Measurements from ENCODE around the gene DNAJC1.
"Not testable (repeated sequence)": the region's sequence is repeated elsewhere in the genome, so short reads cannot be mapped to it uniquely, and the experiment has no call there.

The DNAJC1 gene

DNA sequence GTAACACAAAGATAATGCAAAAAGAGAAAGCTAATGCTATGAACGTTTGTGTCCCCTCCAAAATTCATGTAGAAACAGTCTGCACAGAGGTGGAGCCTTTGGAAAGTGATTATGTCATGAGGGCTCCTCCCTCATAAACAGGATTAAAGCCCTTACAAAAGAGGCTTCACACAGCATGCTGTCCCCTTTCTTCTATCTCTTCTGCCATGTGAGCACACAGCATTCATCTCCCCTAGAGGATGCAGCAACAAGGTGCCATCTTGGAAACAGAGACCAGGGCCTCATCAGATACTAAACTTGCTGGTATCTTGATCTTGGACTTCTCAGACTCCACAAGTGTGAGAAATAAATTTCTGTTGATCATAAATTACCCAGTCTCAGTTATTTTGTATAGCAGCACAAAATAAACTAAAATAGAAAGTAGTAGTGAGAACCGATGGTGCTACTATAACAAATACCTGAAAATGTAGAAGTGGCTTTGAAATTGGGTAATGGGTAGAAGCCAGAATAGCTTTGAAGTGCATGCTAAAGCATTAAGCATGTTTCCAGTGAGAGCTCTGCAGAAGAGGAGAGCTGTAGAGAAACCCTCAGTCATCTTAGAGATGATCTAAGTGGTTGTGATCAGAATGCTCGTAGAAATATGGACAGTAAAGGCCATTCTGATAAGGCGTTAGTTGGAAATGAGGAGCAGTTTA lies 108.7 kb downstream of the DNAJC1 start:
- no peak for DNase-seq

DNA sequence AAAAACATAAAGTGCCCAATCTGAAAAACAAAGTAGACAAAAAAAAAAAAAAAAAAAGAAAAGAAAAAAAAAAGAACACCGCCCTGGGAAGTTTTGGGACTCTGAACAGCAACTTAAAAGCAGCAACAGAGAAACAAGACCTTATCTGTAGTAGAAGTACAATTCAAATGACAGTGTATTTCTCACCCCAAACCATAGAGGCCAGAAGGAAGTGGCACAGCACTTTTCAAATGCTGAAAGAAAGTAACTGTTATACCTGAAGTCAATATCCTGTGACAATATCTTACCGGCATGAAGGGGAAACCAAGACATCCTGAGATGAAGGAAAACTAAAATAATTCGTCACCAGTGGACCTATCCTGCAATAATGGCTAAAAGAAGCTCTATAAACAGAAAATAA lies 112.1 kb downstream of the DNAJC1 start:
- DNase-seq = no peak

DNA sequence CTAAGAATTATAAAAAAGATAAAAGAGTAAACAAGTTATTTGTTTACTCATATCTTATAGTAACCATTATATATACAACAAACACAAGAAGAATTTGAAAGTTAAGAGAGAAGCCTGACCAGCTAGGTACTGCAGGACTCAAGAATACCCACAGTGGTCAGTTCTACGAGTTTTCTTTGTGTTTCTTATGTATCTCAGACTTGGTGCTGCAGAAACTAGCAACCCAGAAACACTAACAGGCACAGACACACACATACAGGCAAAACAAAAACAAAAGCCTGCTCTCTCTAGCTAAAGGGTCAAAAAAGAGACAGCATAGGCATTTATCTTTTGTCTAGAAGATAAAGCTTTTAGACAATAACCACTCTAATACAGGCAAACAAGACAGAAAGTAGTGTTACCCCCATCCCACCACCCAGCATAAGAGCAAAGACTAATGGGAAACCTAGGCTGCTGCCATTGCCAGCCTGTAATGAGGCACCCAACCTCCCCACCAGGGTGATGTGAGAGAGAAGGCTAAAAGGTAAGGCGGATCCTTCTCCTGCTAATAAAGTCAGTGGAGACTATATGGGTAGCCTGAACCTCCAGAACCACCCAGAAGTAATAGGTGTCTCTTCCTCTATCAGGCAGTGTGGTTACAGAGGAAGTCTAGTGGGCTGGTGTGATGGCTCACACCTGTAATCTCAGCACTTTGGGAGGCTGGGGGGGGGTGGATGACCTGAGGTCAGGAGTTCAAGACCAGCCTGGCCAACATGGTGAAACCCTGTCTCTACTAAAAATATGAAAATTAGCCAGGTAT lies 113.9 kb downstream of the DNAJC1 start:
- no peak for DNase-seq

DNA sequence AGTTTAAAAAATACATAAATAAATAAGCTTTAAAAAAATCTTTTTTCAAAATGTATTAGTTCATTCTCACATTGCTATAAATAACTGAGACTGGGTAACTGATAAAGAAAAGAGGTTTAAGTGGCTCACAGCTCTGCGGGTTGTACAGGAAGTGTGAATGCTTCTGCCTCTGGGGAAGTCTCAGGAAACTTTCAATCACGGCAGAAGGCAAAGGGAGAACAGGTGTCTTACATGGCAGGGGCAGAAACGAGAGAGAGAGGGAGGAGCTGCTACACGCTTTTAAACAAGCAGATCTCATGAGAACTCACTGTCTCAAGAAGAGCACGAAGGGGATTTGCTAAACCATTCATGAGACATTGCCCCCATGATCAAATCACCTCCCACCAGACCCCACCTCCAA lies 114.6 kb downstream of the DNAJC1 start:
- no peak for DNase-seq

DNA sequence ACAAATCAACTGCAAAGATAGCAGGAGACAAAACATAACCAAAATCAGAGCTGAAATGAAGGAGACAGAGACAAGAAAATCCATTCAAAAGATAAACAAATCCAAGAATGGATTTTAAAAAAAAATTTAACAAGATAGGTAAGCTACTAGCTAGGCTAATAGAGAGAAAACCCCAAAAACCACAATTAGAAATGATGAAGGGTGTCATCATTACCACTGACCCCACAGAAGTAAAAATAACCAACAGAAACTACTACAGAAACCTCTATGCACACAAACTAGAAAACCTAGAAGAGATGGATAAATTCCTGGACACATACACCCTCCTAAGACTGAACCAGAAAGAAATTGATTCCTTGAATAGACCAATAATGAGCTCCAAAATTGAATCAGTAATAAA lies 117.6 kb downstream of the DNAJC1 start:
- DNase-seq = no peak

DNA sequence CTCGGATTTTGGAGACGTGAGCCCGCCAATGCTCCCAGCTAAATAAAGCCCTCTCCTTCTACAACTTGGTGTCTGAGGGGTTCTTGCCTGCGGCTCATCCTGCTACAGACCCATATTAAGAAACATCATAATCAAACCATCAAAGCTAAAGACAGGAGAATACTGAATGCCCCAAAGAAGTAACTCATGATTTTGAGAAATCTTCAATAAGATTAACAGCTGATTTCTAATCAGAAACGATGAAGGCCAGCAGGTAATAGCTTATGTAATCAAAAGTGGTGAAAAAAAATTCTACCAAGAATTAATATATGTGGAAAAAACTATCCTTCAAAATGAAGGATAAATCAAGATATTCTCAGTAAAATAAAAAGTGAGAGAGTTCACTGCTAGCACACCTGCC lies 130.3 kb downstream of the DNAJC1 start:
- no peak for DNase-seq

DNA sequence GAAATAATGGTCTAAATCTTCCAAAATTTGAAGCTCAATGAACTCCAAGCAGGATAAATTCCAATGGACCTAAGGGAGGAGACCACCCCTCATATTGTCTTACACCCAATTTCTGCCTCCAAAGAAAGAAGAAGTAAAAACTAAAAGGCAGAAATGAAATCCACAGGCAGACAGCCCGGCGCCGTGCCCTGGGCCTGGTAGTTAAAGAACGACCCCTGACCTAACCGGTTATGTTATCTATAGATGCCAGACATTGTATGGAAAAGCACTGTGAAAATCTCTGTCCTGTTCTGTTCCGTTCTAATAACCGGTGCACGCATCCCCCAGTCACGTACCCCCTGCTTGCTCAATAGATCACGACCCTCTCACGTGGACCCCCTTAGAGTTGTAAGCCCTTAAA lies 130.8 kb downstream of the DNAJC1 start:
- DNase-seq = not testable (repeated sequence)

DNA sequence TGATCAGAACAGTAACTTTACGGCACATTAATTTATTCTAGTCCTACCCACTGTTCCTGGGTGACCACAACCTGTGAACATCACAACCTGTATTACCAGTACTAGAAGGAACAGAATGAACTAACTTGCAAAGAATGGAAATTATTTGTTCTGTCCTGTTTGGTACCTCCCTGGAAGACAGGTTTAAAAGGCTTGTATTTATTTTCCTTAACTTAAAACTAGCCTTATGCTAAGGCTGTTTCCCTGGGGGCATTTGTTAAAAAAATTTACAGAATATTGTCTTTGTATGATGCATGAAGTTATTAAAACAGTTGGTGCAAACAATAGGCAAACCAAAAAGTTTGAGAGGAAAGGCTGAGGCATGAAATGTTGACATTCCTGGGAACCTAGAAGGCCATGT lies 132.7 kb downstream of the DNAJC1 start:
- DNase-seq = no peak

DNA sequence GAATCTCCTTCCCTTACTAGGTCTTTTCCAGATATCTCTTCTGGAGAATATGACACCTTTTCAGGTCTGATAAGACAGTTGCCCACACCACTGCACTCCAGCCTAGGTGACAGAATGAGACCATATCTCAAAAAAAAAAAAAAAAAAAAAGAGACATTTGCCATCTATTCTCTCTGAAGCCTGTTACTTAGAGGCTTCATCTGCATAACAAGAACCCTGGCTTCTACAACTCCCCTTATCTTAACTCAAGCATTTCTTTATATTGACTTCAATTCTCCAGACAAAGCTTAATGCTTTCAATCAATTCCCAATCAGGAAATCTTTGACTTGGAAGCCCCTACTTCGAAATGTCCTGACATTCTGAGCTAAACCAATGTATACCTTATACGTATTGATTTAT lies 134.4 kb downstream of the DNAJC1 start:
- not testable (repeated sequence) for DNase-seq

DNA sequence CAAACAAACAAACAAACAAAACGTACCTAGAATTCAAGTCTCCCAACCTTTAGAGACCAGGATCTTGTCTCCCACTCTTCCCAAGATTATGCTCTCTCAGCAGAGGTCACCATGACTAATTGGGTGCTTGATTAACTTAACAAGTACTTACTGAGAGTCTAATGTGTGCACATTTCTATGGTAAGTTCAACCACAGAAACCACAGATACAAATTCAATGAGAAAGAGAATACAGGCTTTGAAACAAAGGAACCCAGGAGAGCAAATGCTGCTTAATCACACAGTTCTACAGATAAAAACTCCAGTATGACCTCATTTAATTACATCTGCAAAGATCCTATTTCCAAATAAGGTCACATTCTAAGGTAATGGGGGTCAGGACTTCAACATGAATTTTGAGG lies 142.8 kb downstream of the DNAJC1 start:
- no peak for DNase-seq

DNA sequence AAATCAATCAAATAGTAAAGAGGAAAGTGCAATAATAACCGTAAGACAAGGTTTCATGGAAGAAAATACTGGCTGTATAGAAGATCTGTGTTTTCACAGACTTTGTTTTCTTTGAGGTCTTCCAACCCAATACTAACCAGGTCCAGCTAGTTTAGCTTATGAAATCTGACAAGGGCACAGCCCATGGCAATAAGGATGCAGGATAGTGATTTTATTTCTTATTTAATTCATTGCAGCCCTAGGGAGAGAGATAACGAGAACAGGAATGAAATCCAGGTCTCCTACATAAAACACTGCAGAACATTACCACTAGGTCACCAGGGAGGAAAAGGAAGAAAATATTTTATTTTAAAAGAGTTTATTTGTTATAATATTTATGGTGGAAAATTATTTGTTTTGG lies 145.1 kb downstream of the DNAJC1 start:
- no peak for DNase-seq

DNA sequence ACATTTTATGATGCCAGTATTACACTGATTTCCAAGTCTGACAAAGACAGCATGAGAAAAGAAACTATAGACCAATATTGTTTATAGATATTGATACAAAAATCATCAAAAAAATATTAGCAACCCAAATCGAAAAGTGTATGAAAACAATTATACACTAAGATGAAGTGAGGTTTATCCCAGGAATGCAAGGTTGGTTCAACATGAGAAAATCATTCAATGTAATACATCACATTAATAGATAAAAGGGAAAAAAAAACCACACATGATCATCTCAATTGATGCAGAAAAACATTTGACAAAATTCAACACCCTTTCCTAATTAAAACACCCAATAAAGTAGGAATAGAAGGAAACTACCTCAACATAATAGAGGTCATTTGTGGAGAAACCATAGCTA lies 153.9 kb downstream of the DNAJC1 start:
- DNase-seq = no peak

DNA sequence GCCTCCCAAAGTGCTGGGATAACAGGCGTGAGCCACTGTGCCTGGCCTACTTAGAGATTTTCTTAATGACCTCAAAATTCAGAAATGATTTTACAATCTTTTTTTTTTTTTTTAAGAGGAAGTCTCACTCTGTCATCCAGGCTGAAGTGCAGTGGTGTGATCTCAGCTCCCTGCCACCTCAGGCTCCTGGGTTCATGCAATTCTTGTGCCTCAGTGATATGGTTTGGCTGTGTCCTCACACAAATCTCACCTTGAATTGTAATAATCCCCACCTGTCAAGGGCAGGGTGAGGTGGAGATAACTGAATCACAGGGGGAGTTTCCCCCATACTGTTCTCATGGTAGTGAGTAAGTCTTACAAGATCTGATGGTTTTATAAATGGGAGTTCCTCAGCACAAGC lies 159.9 kb downstream of the DNAJC1 start:
- DNase-seq = no peak

DNA sequence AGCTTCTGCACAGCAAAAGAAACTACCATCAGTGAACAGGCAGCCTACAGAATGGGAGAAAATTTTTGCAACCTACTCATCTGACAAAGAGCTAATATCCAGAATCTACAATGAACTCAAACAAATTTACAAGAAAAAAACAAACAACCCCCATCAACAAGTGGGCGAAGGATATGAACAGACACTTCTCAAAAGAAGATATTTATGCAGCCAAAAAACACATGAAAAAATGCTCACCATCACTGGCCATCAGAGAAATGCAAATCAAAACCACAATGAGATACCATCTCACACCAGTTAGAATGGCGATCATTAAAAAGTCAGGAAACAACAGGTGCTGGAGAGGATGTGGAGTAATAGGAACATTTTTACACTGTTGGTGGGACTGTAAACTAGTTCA lies 162.3 kb downstream of the DNAJC1 start:
- DNase-seq = not testable (repeated sequence)

DNA sequence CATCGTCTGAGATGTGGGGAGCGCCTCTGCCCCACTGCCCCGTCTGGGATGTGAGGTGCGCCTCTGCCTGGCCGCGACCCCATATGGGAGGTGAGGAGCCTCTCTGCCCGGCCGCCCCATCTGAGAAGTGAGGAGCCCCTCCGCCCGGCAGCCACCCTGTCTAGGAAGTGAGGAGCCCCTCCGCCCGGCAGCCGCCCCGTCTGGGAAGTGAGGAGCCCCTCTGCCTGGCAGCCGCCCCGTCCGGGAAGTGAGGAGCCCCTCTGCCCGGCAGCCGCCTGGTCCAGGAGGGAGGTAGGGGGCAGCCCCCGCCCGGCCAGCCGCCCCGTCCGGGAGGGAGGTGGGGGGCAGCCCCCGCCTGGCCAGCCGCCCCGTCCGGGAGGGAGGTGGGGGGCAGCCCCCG lies 166.0 kb downstream of the DNAJC1 start:
- not testable (repeated sequence) for DNase-seq

DNA sequence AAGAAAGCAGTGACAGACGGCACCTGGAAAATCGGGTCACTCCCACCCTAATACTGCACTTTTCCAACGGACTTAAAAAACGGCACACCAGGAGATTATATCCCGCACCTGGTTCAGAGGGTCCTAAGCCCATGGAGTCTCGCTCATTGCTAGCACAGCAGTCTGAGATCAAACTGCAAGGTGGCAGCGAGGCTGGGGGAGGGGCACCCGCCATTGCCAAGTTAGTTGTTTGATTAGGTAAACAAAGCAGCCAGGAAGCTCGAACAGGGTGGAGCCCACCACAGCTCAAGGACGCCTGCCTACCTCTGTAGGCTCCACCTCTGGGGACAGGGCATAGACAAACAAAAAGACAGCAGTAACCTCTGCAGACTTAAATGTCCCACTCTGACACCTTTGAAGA lies 169.0 kb downstream of the DNAJC1 start:
- DNase-seq = not testable (repeated sequence)

DNA sequence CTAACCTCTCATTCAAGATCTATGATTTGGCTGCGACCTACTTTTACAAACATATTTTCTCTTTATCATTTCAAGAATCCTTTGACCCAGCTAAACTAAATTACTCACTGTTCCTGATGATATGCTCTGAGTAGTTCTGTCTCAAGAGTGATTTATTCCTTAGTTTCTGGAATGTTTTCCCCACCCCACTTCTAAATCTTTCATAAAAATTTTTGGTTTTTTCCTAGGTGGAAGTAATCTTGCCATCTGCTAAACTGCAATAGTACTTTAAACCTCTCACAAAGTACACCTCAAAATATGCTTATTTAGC lies 170.8 kb downstream of the DNAJC1 start:
- no peak for DNase-seq

DNA sequence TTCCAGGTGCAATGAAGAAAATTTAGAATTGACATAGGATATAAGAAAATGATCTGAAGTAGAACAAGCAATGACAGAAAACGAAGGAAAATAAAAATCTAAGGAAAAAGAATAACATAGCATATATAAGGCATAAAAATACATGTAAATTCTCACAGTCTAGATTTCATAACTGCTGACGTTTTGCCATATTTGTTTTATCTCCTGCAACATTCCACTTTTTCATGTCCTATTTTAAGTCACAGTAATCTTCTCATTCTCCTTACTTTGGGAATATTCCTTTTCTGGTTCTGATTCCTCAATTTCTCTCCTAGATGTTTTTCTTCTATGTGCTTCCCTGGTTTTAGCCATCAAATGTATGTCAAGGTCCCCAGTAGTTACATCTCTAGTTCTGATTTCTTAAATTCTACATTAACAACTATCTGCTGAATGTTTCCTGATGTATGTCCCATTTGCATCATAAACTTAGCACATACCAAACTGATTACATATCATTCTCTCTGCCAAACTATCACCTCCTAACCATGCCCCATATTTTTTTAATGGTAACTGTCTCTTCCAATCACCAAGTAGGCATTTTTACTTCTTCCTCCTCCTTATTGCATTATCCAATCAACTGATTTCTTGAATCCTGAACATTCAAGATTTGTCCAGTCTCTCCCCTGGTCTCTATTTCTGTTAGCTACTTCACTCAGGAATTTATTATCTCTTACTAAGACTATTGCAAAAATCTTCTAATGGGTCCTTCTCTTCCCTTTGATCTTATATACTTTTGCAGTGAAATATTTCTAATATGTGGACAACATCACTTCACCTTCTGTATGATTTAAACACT lies 171.3 kb downstream of the DNAJC1 start:
- DNase-seq = no peak

DNA sequence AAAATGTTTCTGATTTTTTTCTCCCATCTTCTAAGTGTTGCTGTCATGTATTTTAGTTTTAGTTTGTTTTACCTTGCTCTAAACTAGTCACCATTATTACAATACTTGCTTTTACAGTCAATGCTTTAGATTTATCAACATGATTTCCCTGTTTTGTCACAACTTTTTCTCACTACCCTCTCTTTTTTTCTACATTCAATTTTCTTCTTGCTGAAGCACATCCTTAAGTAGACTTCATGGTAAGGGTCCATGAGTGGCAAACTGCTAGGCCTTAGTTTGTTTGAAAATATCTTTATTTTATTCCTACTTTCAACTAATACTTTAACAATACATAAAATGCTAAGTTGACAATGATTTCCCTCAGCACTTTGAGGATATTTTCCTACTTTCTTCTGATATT lies 173.5 kb downstream of the DNAJC1 start:
- DNase-seq = no peak

DNA sequence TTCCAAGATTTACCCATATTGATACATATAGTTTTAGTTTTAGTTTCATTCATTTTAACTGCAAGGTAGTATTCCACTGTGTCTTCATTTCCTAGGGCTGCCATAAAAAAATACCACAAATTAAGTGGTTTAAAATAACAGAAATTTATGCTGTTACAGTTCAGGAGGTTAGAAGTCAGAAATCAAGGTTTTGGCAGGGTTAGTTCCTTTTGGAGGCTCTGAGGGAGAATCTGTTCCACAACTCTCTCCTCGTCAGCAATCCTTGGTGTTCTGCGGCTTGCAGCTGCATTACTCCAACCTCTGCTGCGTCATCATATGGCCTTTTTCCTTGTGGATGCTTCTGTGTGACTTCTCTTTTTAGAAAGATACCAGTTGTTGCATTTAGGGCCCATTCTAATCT lies 176.2 kb downstream of the DNAJC1 start:
- DNase-seq = no peak

DNA sequence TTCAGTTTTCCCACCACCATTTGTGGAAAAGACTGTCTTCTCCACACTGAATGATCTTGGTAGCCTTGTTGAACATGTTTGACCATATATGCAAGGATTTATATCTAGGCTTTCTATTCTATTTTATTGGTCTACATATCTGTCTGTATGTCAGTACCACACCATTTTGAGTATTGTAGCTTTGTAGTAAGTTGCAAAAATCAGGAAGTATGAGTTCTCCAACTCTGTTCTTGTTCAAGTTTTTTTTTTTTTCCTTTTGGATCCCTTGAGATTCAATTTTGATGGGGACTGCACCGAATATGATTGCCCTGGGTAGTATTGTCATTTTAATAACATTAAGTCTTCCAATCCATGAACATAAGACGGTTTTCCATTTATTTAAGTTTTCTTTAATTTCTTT lies 176.8 kb downstream of the DNAJC1 start:
- no peak for DNase-seq

DNA sequence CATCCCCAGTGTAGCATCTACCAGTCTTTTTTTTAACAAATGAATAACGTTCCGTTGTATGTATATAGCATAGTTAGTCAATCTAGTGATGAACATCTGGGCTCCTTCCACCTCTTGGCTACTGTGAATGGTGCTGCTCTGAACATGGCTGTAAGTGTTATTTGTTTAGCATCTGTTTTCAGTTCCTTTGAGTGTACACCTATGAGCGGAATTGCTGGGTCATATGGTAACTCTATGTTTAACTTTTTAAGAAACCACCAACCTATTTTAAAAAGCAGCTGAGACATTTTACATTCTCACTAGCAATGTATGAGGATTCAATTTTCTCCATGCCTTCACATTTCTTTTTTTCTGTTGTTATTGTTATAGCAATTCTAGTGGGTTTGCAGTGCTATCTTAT lies 178.2 kb downstream of the DNAJC1 start:
- DNase-seq = no peak

DNA sequence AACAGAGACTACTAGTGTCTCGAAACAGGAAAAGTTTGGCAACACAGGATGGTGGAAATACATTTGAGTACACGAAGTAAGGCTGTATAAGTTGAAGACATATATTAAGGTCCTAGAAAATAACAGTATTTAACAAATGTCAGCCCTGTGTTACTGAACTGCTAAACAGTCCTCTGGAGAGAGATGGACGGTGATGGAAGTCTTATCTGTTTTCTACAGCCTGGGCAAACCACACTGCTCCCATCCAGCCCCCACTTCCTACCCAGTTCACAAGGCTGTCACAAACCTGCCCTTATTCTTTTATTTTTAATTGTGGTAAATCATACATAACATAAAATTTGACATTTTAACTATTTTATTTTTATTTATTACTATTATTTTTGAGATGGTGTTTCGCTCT lies 179.1 kb downstream of the DNAJC1 start:
- no peak for DNase-seq

DNA sequence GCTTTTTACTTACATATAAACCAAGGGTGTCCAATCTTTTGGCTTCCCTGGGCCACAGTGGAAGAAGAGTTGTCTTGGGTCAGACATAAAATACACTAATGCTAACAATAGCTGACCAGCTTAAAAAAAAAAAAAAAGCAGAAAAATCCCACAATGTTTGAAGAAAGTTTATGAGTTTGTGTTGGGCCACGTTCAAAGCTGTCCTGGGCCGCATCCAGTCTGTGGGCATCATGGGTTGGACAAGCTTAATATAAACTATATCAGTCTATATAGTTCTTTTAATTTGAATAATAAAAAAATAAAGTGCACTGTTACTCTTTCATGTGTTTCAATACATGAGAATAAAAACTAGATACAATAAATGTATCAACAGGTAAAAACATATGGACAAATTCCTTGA lies 179.9 kb downstream of the DNAJC1 start:
- DNase-seq = no peak

Measured in NCI-H524 (cell line).